ENCODE data around the gene LCE4A.
"Not testable (repeated sequence)": the region's sequence is repeated elsewhere in the genome, so short reads cannot be mapped to it uniquely, and the experiment has no call there.

LCE4A gene

GRCh38 chr1:152707860-152708259, at the start of gene LCE4A:
TSS of gene LCE4A (plus strand) at chr1:152708160. CDS start at chr1:152709076, 916 bp downstream.
- no peak for DNase-seq

GRCh38 chr1:152658649-152659048, 49.3 kb upstream of the LCE4A start:
- no peak for DNase-seq

GRCh38 chr1:152663098-152663497, 44.9 kb upstream of the LCE4A start, which contains the start of gene LCE2D:
TSS of gene LCE2D (plus strand) at chr1:152663380. CDS start at chr1:152664106, 726 bp downstream.
- no peak for DNase-seq

GRCh38 chr1:152666171-152666570, 41.8 kb upstream of the LCE4A start:
- not testable (repeated sequence) for DNase-seq

- no peak for DNase-seq
Measured at GRCh38 chr1:152667648-152668047, 40.3 kb upstream of the LCE4A start.

GRCh38 chr1:152673016-152673415, 34.9 kb upstream of the LCE4A start:
- no peak for DNase-seq

- not testable (repeated sequence) for DNase-seq
Measured at GRCh38 chr1:152674983-152675382, 33.0 kb upstream of the LCE4A start, which contains the start of gene LCE2C. TSS of gene LCE2C (plus strand) at chr1:152675279. CDS start at chr1:152676016, 737 bp downstream.

GRCh38 chr1:152679459-152679858, 28.5 kb upstream of the LCE4A start:
- DNase-seq = no peak

- no peak for DNase-seq
Measured at GRCh38 chr1:152681616-152682015, 26.3 kb upstream of the LCE4A start.

- no peak for DNase-seq
Measured at GRCh38 chr1:152683846-152684245, 24.1 kb upstream of the LCE4A start.

- DNase-seq = not testable (repeated sequence)
Measured at GRCh38 chr1:152685823-152686222, 22.1 kb upstream of the LCE4A start, which contains the start of gene LCE2B. TSS of gene LCE2B (plus strand) at chr1:152686123. CDS start at chr1:152686844, 721 bp downstream.

GRCh38 chr1:152697701-152698600, 10.0 kb upstream of the LCE4A start, which contains the start of gene LCE2A:
TSS of gene LCE2A (plus strand) at chr1:152698345. CDS start at chr1:152698902, 557 bp downstream.
- DNase-seq = no peak

GRCh38 chr1:152699746-152700145, 8.2 kb upstream of the LCE4A start:
- DNase-seq = no peak

GRCh38 chr1:152718238-152718637, 10.3 kb downstream of the LCE4A start:
- no peak for DNase-seq

GRCh38 chr1:152725261-152725660, 17.3 kb downstream of the LCE4A start:
- no peak for DNase-seq

- DNase-seq = no peak
Measured at GRCh38 chr1:152728986-152729385, 21.0 kb downstream of the LCE4A start.

- peak; percentile 25 for DNase-seq
Measured at GRCh38 chr1:152735648-152736047, 27.7 kb downstream of the LCE4A start.

- no peak for DNase-seq
Measured at GRCh38 chr1:152737997-152738396, 30.0 kb downstream of the LCE4A start.

GRCh38 chr1:152739841-152740240, 31.9 kb downstream of the LCE4A start:
- DNase-seq = no peak

- DNase-seq = no peak
Measured at GRCh38 chr1:152741656-152742055, 33.7 kb downstream of the LCE4A start.

- DNase-seq = no peak
Measured at GRCh38 chr1:152743371-152744145, 35.6 kb downstream of the LCE4A start.

- peak; percentile 10 for DNase-seq
Measured at GRCh38 chr1:152745289-152745704, 37.3 kb downstream of the LCE4A start.

- DNase-seq = no peak
Measured at GRCh38 chr1:152745765-152746444, 37.9 kb downstream of the LCE4A start.
